NB4 (cell line): ENCODE data around the gene DRD2.
"Not testable (repeated sequence)": the region's sequence is repeated elsewhere in the genome, so short reads cannot be mapped to it uniquely, and the experiment has no call there.

ENCODE experiments used
- DNase-seq: peaks from one replicate; pipeline ENCODE4 v3.0.0; 2010; ENCODE audit warnings: low read depth
- H3K4me3 ChIP-seq: one replicate; pipeline ENCODE4 v1.5.1; 2011; ENCODE audit warnings: mild to moderate bottlenecking, low read depth, low read length, moderate library complexity
- MAX ChIP-seq: IDR thresholded peaks from 2 replicates; pipeline ENCODE4 v1.6.1; 2011; ENCODE audit warnings: low read depth, low read length
- MYC ChIP-seq: IDR thresholded peaks from 2 replicates; pipeline ENCODE4 v1.6.1; 2011; ENCODE audit warnings: low read depth, low read length
- POLR2A ChIP-seq: IDR thresholded peaks from 2 replicates; pipeline ENCODE4 v1.6.1; 2011; ENCODE audit warnings: mild to moderate bottlenecking; ENCODE audit not compliant: insufficient read length; ENCODE audit errors: extremely low read depth
- TF ChIP-seq, protein P1 (sequence below): IDR thresholded peaks from one replicate; pipeline ENCODE4 v1.5.1; 2012; ENCODE audit warnings: low read depth, low read length

The DRD2 gene

GRCh38 chr11:113475160-113475761 is at the start of gene DRD2:
Gene DRD2, minus strand, starts transcription at chr11:113475398. Its CDS starts 50,747 bp downstream, at chr11:113424651.
- no peak for DNase-seq
- TF ChIP-seq MYC, result no peak
- TF ChIP-seq POLR2A, result no peak
- TF ChIP-seq, protein P1, sequence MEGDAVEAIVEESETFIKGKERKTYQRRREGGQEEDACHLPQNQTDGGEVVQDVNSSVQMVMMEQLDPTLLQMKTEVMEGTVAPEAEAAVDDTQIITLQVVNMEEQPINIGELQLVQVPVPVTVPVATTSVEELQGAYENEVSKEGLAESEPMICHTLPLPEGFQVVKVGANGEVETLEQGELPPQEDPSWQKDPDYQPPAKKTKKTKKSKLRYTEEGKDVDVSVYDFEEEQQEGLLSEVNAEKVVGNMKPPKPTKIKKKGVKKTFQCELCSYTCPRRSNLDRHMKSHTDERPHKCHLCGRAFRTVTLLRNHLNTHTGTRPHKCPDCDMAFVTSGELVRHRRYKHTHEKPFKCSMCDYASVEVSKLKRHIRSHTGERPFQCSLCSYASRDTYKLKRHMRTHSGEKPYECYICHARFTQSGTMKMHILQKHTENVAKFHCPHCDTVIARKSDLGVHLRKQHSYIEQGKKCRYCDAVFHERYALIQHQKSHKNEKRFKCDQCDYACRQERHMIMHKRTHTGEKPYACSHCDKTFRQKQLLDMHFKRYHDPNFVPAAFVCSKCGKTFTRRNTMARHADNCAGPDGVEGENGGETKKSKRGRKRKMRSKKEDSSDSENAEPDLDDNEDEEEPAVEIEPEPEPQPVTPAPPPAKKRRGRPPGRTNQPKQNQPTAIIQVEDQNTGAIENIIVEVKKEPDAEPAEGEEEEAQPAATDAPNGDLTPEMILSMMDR, result no peak
- no peak for TF ChIP-seq MAX
- no peak within 1 kb of the TSS for H3K4me3 ChIP-seq

DNA sequence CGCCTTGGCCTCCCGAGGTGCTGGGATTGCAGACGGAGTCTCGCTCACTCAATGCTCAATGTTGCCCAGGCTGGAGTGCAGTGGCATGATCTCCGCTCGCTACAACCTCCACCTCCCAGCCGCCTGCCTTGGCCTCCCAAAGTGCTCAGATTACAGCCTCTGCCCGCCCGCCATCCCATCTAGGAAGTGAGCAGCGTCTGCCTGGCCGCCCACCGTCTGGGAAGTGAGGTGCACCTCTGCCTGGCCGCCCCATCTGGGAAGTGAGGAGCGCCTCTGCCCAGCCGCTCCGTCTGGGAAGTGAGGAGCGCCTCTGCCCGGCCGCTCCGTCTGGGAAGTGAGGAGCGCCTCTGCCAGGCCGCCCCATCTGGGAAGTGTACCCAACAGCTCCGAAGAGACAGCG is 48.7 kb upstream of the DRD2 start:
- not testable (repeated sequence) for H3K4me3 ChIP-seq, DNase-seq

DNA sequence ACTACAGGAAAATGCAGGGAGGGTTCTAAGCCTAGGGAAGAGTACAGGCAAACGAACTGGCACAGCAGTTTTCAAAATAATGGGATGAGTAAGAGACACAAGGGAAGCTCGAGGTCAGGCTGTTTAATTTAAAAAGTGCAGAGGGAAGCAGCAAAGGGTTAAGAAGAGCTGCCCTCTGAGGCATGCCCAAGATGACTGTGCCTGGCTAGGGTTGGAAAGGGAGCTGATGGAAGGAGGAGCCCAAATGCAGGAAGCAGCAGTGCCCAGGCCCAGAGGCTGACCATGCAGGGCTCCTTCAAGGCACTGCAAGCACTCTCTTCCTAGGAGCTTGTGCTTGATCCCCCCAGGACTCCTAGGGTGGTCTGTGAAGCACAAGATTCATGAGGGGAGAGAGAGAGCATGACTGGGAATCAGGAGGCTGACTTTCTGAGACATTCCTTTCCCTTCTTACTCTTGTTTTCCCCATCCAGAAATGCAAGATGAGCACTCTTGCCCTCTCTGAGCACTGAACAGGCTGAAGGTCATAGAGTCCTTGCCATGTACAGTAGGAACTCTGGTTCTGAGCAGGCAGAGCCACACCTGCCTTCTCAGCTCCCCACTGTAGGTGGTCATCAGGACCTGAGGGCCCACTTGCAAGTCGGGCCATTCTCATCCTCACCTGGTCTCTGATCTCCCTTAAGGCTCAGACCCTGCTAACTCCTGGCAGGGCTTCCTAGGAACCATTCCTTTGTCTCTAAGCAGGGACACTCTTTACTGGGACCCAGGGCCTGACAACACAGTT is 46.7 kb upstream of the DRD2 start:
- TF ChIP-seq MYC (no peak), MAX (no peak), POLR2A (no peak)
- TF ChIP-seq, protein P1, result no peak
- H3K4me3 ChIP-seq, result no peak overlapping the region
- no peak for DNase-seq

DNA sequence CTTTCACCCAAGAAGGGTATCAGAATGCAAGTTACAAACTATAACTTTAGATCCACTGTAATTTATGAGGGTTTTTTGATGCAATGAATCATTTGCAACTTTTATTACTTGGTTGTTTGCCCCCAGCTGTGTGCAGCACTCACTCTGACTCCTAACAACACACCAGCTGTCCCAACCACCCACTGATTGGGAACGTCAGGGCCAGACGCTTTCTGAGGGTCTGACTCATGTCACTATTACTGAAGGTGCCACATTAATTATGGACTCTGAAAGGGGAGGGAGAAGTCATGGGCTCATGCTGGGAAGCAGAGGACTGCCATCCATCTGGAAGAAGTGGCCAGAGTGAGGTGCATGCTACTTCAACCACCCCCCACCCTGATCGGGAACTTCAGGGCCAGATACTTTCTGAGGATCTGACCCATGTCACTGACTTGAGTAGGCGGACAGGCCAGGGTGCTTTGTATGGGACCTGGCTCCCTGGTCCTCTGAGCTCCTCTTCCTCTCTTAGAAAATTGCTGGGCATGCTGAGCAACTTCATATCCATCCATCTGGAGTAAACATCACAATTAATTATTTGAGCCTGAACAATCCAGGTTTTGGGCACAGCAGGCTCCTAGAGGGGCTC is 44.9 kb upstream of the DRD2 start:
- DNase-seq, result no peak
- no peak overlapping the region for H3K4me3 ChIP-seq
- no peak for TF ChIP-seq MAX
- TF ChIP-seq POLR2A, result no peak
- TF ChIP-seq MYC, result no peak
- TF ChIP-seq, protein P1, result no peak

GRCh38 chr11:113518716-113519495 is 43.7 kb upstream of the DRD2 start:
- DNase-seq, result no peak
- TF ChIP-seq MYC (no peak), MAX (no peak), POLR2A (no peak)
- TF ChIP-seq, protein P1, result no peak
- no peak overlapping the region for H3K4me3 ChIP-seq
